B cell (primary cell): ENCODE measurements around the gene PHACTR1. TPM values are rescaled to one million over a fixed set of nuclear protein-coding genes. Genes with fewer than 3 reads are reported as not detected.

Experiments used
- ATAC-seq: fragments of 200-7000 bp; cut with Tn5 transposase; one replicate; pipeline ENCODE4 v1.10.0; 2021; ENCODE audit warnings: low read depth, mild to moderate bottlenecking, moderate number of reproducible peaks, moderate library complexity
- CTCF ChIA-PET: fragments of 350-600 bp; sonication (Branson Sonifier 250); formaldehyde crosslinking; loops from one replicate; lab custom pipeline; 2021; ENCODE audit warnings: antibody characterized with exemption, inconsistent platforms; lab: Charles Lee
- POLR2A ChIA-PET: fragments of 350-600 bp; sonication (Branson Sonifier 250); formaldehyde crosslinking; loops from one replicate; lab custom pipeline; 2021; ENCODE audit warnings: antibody characterized with exemption; lab: Charles Lee
- DNase-seq: peaks from one replicate; pipeline ENCODE4 v3.0.0; 2013
- H2AFZ ChIP-seq: 2 replicates; pipeline ENCODE4 v1.6.1; 2012; ENCODE audit warnings: mild to moderate bottlenecking, low read depth, low read length; ENCODE audit not compliant: insufficient read depth, poor library complexity, severe bottlenecking
- H3K27ac ChIP-seq, 2 donors: 1 replicate in 1 of 2; 2 replicates in 1 of 2; pipeline ENCODE4 v1.5.1; 2012 to 2013; ENCODE audit warnings: low read length in 2 of 2, mild to moderate bottlenecking in 2 of 2, moderate library complexity in 1 of 2
- H3K27me3 ChIP-seq, 4 experiments: fragments of 200-600 bp in 1 of 4; sonication (generic) in 1 of 4; replicated peaks in 1 of 4; 1 replicate in 2 of 4; 2 replicates in 2 of 4; pipeline versions ENCODE4 v1.6.1 to v1.7.0; 2013 to 2016; ENCODE audit warnings: low read length in 3 of 4, mild to moderate bottlenecking in 2 of 4, mixed read lengths in 1 of 4, moderate library complexity in 1 of 4; ENCODE audit not compliant: insufficient read depth in 4 of 4, control insufficient read depth in 3 of 4; ENCODE audit errors: control extremely low read depth in 1 of 4
- H3K36me3 ChIP-seq, 2 experiments: replicated peaks in 1 of 2; 1 replicate in 1 of 2; 2 replicates in 1 of 2; pipeline versions ENCODE4 v1.6.1 to v1.7.1; 2013; ENCODE audit warnings: low read length in 1 of 2; ENCODE audit not compliant: insufficient read depth in 2 of 2, control insufficient read depth in 1 of 2; ENCODE audit errors: control extremely low read depth in 1 of 2, extremely low read depth in 1 of 2
- H3K4me1 ChIP-seq, 2 donors: fragments of 200-600 bp in 1 of 2; sonication (generic) in 1 of 2; 1 replicate in 1 of 2; 2 replicates in 1 of 2; pipeline versions ENCODE4 v1.5.1 to v1.6.1; 2013 to 2017; ENCODE audit warnings: low read length in 2 of 2; ENCODE audit not compliant: control insufficient read depth in 2 of 2, insufficient read depth in 2 of 2
- H3K4me2 ChIP-seq: replicated peaks from 2 replicates; pipeline ENCODE3; 2012; ENCODE audit warnings: mild to moderate bottlenecking, low read depth, low read length; ENCODE audit not compliant: poor library complexity, severe bottlenecking
- H3K4me3 ChIP-seq, 5 experiments: fragments of 200-600 bp in 1 of 5; sonication (generic) in 1 of 5; 1 replicate in 3 of 5; 2 replicates in 2 of 5; pipeline versions ENCODE4 v1.5.1 to v1.7.0; 2011 to 2016; ENCODE audit warnings: low read length in 4 of 5, mild to moderate bottlenecking in 4 of 5, low read depth in 2 of 5, control low read depth in 1 of 5, moderate library complexity in 1 of 5; ENCODE audit not compliant: insufficient read depth in 1 of 5; ENCODE audit errors: control extremely low read depth in 1 of 5, extremely low read depth in 1 of 5
- H3K79me2 ChIP-seq: fragments of 200-600 bp; sonication (generic); one replicate; pipeline ENCODE4 v1.6.0; 2016; ENCODE audit warnings: low read length; ENCODE audit not compliant: control insufficient read depth, insufficient read depth
- H3K9ac ChIP-seq: fragments of 200-600 bp; sonication (generic); 2 replicates; pipeline ENCODE4 v1.6.1; 2017; ENCODE audit warnings: mild to moderate bottlenecking, low read length, moderate library complexity
- H3K9me3 ChIP-seq, 3 donors: one replicate each; pipeline versions ENCODE4 v1.6.1 to v1.7.1; 2013; ENCODE audit warnings: low read length in 2 of 3; ENCODE audit not compliant: control insufficient read depth in 2 of 3, insufficient read depth in 1 of 3; ENCODE audit errors: control extremely low read depth in 1 of 3
- H4K20me1 ChIP-seq: 2 replicates; pipeline ENCODE4 v1.6.0; 2012; ENCODE audit warnings: mild to moderate bottlenecking, low read length; ENCODE audit not compliant: insufficient read depth, control insufficient read depth, poor library complexity, severe bottlenecking
- H3K27ac Mint-ChIP-seq: one replicate; pipeline ENCODE4 v1.8.0; 2021; ENCODE audit warnings: mixed read lengths
- H3K27me3 Mint-ChIP-seq: one replicate; pipeline ENCODE4 v1.8.0; 2021; ENCODE audit warnings: mixed read lengths
- H3K4me1 Mint-ChIP-seq: one replicate; pipeline ENCODE4 v1.8.0; 2021; ENCODE audit warnings: mixed read lengths
- H3K4me3 Mint-ChIP-seq: one replicate; pipeline ENCODE4 v1.8.0; 2021; ENCODE audit warnings: mixed read lengths
- H3K9me3 Mint-ChIP-seq: one replicate; pipeline ENCODE4 v1.8.0; 2022; ENCODE audit warnings: mixed read lengths; ENCODE audit not compliant: insufficient read depth
- EZH2 ChIP-seq: IDR thresholded peaks from 2 replicates; pipeline ENCODE4 v1.6.1; 2012; ENCODE audit warnings: borderline replicate concordance, low read depth, mild to moderate bottlenecking, moderate library complexity, low read length; ENCODE audit not compliant: insufficient read depth, poor library complexity, severe bottlenecking
- WGBS: methylation state at CpG from one replicate; pipeline ENCODE4 v1.1.5; 2013; ENCODE audit warnings: missing lambda C conversion rate; ENCODE audit not compliant: insufficient coverage; 5-methylcytosine and 5-hydroxymethylcytosine counted together
- intact Hi-C: fragments of 100-400 bp; cut with micrococcal nuclease; formaldehyde crosslinking; loops from one replicate; pipeline ENCODE4 v1.10.0; 2022
- polyA plus RNA-seq: library from polyadenylated mRNA; depleted of rRNA; stranded (reverse); fragments of >200 nt; gene quantifications from 2 replicates; pipeline ENCODE4 v1.2.3, GENCODE V29; 2012
- total RNA-seq, 2 donors: library from RNA; stranded (reverse); fragments of 120-200 nt in 1 of 2; gene quantifications; 1 replicate in 1 of 2; 2 replicates in 1 of 2; pipeline versions ENCODE4 v1.2.3 to v1.2.4, GENCODE V29; 2013 to 2022
- TF ChIP-seq, protein P1 (sequence below): fragments of 200-600 bp; IDR thresholded peaks from one replicate; pipeline ENCODE4 v1.8.0; 2022; ENCODE audit warnings: antibody characterized with exemption, mild to moderate bottlenecking

Gene PHACTR1
- total and polyA plus RNA-seq, 2 donors (not counting 1 experiment from before 2014, with no cell fraction given) = 30.2 to 129 TPM

DNA sequence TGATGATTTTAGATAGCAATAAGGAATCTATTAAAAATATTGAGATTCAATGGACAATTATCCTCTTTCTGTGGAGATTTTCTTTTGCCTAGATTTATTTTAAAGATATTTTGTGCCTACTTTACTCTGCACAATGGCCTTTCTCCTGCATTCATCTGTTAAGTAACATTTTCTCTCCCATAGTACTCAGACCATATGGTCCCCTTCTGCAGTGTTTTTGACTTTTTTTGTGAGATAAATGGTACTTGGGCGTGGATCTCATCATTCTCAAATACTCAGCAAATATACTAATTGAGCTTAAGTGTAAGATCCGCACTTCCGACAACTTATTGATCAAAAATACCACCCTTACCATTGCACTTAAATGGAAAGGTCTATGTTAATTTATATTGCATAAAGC lies 55.8 kb downstream of the PHACTR1 start:
- no peak for TF ChIP-seq EZH2
- TF ChIP-seq, protein P1, sequence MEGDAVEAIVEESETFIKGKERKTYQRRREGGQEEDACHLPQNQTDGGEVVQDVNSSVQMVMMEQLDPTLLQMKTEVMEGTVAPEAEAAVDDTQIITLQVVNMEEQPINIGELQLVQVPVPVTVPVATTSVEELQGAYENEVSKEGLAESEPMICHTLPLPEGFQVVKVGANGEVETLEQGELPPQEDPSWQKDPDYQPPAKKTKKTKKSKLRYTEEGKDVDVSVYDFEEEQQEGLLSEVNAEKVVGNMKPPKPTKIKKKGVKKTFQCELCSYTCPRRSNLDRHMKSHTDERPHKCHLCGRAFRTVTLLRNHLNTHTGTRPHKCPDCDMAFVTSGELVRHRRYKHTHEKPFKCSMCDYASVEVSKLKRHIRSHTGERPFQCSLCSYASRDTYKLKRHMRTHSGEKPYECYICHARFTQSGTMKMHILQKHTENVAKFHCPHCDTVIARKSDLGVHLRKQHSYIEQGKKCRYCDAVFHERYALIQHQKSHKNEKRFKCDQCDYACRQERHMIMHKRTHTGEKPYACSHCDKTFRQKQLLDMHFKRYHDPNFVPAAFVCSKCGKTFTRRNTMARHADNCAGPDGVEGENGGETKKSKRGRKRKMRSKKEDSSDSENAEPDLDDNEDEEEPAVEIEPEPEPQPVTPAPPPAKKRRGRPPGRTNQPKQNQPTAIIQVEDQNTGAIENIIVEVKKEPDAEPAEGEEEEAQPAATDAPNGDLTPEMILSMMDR = no peak

DNA sequence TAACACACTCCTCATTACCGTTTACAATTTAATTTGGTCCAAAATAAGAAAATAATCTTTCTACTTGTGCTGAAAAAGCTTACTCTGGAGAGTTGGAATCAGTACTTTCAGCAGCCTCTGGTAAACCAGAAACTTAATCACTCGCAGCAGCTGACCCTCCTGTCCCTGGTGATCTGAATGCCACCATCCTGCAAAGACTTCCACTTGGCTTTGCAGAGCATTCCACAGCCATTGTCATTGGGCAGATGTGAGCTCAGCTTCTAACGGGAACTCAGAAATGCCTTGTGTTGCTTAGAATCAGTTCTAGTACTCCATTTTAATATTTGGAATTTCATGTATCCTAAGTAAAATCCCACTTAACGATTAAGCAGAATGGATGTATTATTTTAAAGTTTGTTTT lies 59.7 kb downstream of the PHACTR1 start:
- Histone ChIP-seq H3K4me3 (no peak overlapping the region), H3K4me1 (no peaks in the 10 kb centered on the region), H3K27me3 (peaks cover 0 to 3% (median 0%) of the 10 kb centered on the region in 4 experiments), H3K36me3 (no peaks in the 10 kb centered on the region), H3K27ac (no peak overlapping the region), H2AFZ (no peak overlapping the region), H3K4me2 (no peak overlapping the region), H3K9me3 (peaks cover 0 to 3% (median 0%) of the 10 kb centered on the region in 3 donors), H3K79me2 (no peaks in the 10 kb centered on the region), H3K9ac (no peak overlapping the region), H4K20me1 (no peaks in the 10 kb centered on the region)
- CTCF ChIA-PET = no interaction called here
- 71% methylated on average over 1 of the region's 4 CpGs for WGBS
- Mint-ChIP-seq H3K4me1 (no peaks in the 10 kb centered on the region), H3K9me3 (no peaks in the 10 kb centered on the region), H3K27me3 (peaks cover 35% of the 10 kb centered on the region), H3K27ac (no peak overlapping the region), H3K4me3 (no peak overlapping the region)
- POLR2A ChIA-PET = no interaction called here
- intact Hi-C loops = no loop called here
- TF ChIP-seq, protein P1 = no peak
- no peak for TF ChIP-seq EZH2
- DNase-seq (no peak), ATAC-seq (no peak)

More for the DNA sequence above, 55.8 kb downstream of the PHACTR1 start:
- Mint-ChIP-seq H3K27me3 (peaks cover 39% of the 10 kb centered on the region), H3K4me1 (no peaks in the 10 kb centered on the region), H3K4me3 (no peak overlapping the region), H3K9me3 (no peaks in the 10 kb centered on the region), H3K27ac (no peak overlapping the region)
- no peaks in the 10 kb centered on the region for H3K27me3 ChIP-seq
- ChIA-PET CTCF (no interaction called here), POLR2A (no interaction called here)
- no peaks in the 10 kb centered on the region for H3K36me3 ChIP-seq
- DNase-seq (no peak), ATAC-seq (no peak)
- H3K79me2 ChIP-seq = no peaks in the 10 kb centered on the region
- no peak overlapping the region for H2AFZ ChIP-seq
- no peak overlapping the region for H3K4me3 ChIP-seq
- WGBS = no CpG with 5 or more reads among the region's 3 CpGs
- H3K9ac ChIP-seq = no peak overlapping the region
- no peak overlapping the region for H3K27ac ChIP-seq
- H4K20me1 ChIP-seq = no peaks in the 10 kb centered on the region
- intact Hi-C loops = no loop called here
- H3K4me1 ChIP-seq = no peaks in the 10 kb centered on the region
- H3K9me3 ChIP-seq = no peaks in the 10 kb centered on the region
- no peak overlapping the region for H3K4me2 ChIP-seq
